ENCODE data around the gene SKOR1. TPM values are rescaled to one million over a fixed set of nuclear protein-coding genes. Genes with fewer than 3 reads are reported as not detected.

Gene SKOR1
- total RNA-seq, 6 experiments from 2014 or later = 0.05 to 0.21 (median 0.09) TPM; not detected in 1

DNA sequence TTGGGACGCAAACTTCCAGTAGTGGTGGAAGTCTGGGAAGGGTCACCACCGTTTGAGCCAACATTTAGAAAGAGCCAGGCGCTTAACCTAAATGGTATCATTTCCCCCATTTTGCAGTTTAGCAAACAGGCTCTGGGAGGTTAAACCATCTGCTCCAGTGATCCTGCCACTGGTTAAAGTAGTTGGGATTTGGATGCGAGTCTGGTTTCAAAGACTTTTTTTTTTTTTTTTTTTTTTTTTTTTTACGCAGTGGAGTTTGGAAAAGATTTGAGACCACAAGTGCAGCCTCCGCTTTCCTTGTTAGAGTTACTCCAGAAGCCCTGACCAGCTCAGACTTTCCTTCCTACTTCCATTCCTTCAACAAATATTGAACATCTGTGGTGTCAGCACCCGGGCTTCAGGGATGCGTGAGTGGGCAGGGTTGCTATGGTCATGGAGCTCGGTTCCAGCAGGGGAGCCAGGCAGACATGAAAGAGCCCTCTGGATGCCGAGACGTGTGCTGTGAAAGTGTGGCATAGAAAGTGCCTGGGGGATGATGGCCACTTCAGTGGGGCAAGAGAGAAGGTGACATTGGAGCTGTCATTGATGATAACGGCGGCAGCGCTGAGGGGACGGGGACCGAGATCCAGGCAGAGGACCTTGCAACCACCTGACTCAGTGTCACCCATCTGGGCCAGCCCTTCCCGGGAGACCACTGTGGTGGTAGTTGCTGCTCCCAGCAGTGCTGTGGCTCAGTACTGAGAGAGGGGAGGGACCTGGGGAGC lies 15.6 kb downstream of the SKOR1 start:
- H3K9me3 ChIP-seq = no peaks in the 10 kb centered on the region
- intact Hi-C loops (cut with DNase I) = no loop called here
- peaks cover 0 to 3% of the 10 kb centered on the region in 2 donors for H3K27me3 ChIP-seq
- DNase-seq = no peak
- peaks cover 0 to 18% (median 7%) of the 10 kb centered on the region in 4 donors for H3K4me1 ChIP-seq
- no peaks in the 10 kb centered on the region for H3K36me3 ChIP-seq
- no peak for TF ChIP-seq POLR2A (IDR thresholded peaks at IDR 0.05)
- TF ChIP-seq, protein P1, sequence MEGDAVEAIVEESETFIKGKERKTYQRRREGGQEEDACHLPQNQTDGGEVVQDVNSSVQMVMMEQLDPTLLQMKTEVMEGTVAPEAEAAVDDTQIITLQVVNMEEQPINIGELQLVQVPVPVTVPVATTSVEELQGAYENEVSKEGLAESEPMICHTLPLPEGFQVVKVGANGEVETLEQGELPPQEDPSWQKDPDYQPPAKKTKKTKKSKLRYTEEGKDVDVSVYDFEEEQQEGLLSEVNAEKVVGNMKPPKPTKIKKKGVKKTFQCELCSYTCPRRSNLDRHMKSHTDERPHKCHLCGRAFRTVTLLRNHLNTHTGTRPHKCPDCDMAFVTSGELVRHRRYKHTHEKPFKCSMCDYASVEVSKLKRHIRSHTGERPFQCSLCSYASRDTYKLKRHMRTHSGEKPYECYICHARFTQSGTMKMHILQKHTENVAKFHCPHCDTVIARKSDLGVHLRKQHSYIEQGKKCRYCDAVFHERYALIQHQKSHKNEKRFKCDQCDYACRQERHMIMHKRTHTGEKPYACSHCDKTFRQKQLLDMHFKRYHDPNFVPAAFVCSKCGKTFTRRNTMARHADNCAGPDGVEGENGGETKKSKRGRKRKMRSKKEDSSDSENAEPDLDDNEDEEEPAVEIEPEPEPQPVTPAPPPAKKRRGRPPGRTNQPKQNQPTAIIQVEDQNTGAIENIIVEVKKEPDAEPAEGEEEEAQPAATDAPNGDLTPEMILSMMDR (IDR thresholded peaks at IDR 0.05) = no peak
- peak overlapping the region; percentile 71 to 95 (median 71) for H3K4me3 ChIP-seq
- H3K27ac ChIP-seq = peak overlapping the region; percentile 92 to 93 (median 92)
- 12% methylated on average over 14 of the region's 17 CpGs for WGBS (ENCODE audit: insufficient coverage, low coverage, low lambda C conversion rate, missing lambda C conversion rate)
- peak in 3 of 4 donors; percentile 1 to 14 (median 8) for ATAC-seq

DNA sequence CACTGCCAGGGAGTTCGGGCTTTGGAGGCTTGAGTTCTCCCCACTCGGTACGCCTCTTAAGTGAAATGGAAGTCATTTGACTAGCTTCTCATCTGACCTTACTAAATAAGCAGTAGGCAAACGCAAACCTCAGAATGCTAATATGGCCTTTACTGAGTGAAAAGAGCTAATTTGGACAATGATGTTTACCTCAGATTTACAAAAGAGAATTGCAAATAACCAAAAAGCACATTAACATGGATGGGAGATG lies 16.1 kb downstream of the SKOR1 start:
- WGBS (ENCODE audit: insufficient coverage, low coverage, low lambda C conversion rate, missing lambda C conversion rate) = 13% methylated on average over 2 of the region's 4 CpGs
- DNase-seq = no peak
- Histone ChIP-seq H3K27me3 (no peaks in the 10 kb centered on the region), H3K36me3 (no peaks in the 10 kb centered on the region), H3K9me3 (no peaks in the 10 kb centered on the region), H3K27ac (no peak overlapping the region), H3K4me1 (peaks cover 0 to 14% (median 5%) of the 10 kb centered on the region in 4 donors), H3K4me3 (peak overlapping the region in 1 of 3 donors; percentile 71)
- ATAC-seq = no peak
- intact Hi-C loops (cut with DNase I) = no loop called here
- TF ChIP-seq, protein P1 (IDR thresholded peaks at IDR 0.05) = no peak
- no peak for TF ChIP-seq POLR2A (IDR thresholded peaks at IDR 0.05)

DNA sequence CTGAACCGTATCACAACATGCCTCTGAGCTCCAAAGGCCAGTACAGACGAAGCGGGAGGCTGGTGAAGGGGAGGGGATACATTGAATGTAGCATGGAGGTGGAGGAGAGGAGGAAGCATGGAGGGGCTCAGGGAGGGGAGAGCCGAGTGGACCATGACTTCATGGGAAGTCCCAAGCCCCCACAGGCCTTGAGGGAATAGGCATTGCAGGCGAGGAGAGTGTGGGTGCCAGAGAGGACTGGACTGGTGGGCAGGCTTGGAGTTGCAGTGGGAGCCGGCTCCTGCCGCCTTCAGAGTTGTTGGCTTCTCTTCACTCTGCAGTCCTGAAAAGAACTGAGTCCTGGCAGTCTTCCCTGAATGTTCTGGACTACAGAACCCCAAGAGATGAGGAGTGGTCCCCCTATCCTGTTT lies 17.8 kb downstream of the SKOR1 start:
- WGBS (ENCODE audit: insufficient coverage, low coverage, low lambda C conversion rate, missing lambda C conversion rate) = 88% methylated on average over 4 of the region's 7 CpGs
- no peak overlapping the region for H3K27ac ChIP-seq
- intact Hi-C loops (cut with DNase I) = no loop called here

DNA sequence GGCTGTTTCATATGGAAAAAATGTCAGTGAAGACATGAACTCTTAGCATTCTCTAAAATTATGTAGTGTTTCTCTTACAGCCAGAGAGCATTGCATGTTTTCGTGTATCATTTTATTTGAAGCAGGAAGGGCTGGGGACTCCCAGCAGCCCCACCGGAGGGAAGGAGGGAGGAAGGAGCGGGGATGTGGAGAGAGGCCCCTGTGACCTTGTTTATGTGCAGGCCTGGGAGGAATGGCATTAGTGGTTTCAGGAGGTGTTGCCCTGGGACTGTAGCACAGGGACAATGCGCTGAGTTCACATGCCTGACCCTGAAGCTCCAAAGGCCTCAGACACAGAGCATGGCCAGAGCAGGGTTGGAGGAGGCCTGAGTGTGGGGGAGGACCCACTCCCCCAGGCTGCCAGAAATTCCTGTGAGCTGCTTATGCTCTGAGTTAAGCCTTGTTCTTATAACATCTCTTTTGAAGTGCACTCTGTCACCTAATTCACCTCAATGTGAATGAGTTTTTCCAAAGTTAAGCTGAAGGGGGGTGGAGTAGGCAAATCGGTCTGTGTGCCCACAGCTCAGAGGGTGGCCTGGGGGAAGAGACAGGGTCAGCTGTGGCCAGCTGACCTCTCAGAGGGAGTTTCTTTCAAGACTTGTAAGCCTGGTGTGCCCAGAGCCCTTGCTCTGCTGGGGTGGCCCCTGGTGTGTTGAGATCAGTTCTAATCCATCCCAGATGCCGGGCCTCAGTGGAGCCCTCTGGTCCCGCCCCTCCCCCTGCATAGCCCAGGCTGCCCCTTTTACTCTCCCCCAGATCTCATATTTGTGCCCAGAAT lies 18.5 kb downstream of the SKOR1 start:
- intact Hi-C loops (cut with DNase I) = no loop called here
- no peaks in the 10 kb centered on the region for H3K9me3 ChIP-seq
- no peaks in the 10 kb centered on the region for H3K36me3 ChIP-seq
- no peaks in the 10 kb centered on the region for H3K27me3 ChIP-seq
- TF ChIP-seq POLR2A (IDR thresholded peaks at IDR 0.05) = no peak
- TF ChIP-seq, protein P1 (IDR thresholded peaks at IDR 0.05) = no peak
- DNase-seq (no peak), ATAC-seq (no peak)
- peaks cover 0 to 8% (median 4%) of the 10 kb centered on the region in 4 donors for H3K4me1 ChIP-seq
- H3K4me3 ChIP-seq = no peak overlapping the region
- no peak overlapping the region for H3K27ac ChIP-seq
- 84% methylated on average over 4 of the region's 7 CpGs for WGBS (ENCODE audit: insufficient coverage, low coverage, low lambda C conversion rate, missing lambda C conversion rate)

More for the DNA sequence above, 17.8 kb downstream of the SKOR1 start:
- ATAC-seq (no peak), DNase-seq (no peak)
- no peaks in the 10 kb centered on the region for H3K27me3 ChIP-seq
- H3K9me3 ChIP-seq = no peaks in the 10 kb centered on the region
- no peaks in the 10 kb centered on the region for H3K36me3 ChIP-seq
- H3K4me1 ChIP-seq = peaks cover 0 to 14% (median 5%) of the 10 kb centered on the region in 4 donors
- TF ChIP-seq POLR2A (IDR thresholded peaks at IDR 0.05) = no peak
- TF ChIP-seq, protein P1 (IDR thresholded peaks at IDR 0.05) = no peak
- no peak overlapping the region for H3K4me3 ChIP-seq
